ENCODE measurements around the gene SYT17. TPM values are rescaled to one million over a fixed set of nuclear protein-coding genes. Genes with fewer than 3 reads are reported as not detected.

SYT17 gene
- total RNA-seq, 1 donor from 2014 or later, result 2.4 TPM

GRCh38 chr16:19265380-19265930 is 97.4 kb downstream of the SYT17 start:
- no peaks in the 10 kb centered on the region for H3K27me3 ChIP-seq
- intact Hi-C loops (cut with DNase I), result no loop called here
- no peaks in the 10 kb centered on the region for H3K9me3 ChIP-seq
- H3K36me3 ChIP-seq, result no peaks in the 10 kb centered on the region
- H3K4me1 ChIP-seq, result no peaks in the 10 kb centered on the region
- TF ChIP-seq, protein P1, sequence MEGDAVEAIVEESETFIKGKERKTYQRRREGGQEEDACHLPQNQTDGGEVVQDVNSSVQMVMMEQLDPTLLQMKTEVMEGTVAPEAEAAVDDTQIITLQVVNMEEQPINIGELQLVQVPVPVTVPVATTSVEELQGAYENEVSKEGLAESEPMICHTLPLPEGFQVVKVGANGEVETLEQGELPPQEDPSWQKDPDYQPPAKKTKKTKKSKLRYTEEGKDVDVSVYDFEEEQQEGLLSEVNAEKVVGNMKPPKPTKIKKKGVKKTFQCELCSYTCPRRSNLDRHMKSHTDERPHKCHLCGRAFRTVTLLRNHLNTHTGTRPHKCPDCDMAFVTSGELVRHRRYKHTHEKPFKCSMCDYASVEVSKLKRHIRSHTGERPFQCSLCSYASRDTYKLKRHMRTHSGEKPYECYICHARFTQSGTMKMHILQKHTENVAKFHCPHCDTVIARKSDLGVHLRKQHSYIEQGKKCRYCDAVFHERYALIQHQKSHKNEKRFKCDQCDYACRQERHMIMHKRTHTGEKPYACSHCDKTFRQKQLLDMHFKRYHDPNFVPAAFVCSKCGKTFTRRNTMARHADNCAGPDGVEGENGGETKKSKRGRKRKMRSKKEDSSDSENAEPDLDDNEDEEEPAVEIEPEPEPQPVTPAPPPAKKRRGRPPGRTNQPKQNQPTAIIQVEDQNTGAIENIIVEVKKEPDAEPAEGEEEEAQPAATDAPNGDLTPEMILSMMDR (IDR thresholded peaks at IDR 0.05), result no peak
- DNase-seq (ENCODE audit: low spot score in 2 of 2), result no peak
- no peak overlapping the region for H3K4me3 ChIP-seq
- H3K27ac ChIP-seq, result no peak overlapping the region

GRCh38 chr16:19266774-19267173 is 98.7 kb downstream of the SYT17 start:
- no peak overlapping the region for H3K4me3 ChIP-seq
- TF ChIP-seq, protein P1 (IDR thresholded peaks at IDR 0.05), result no peak

GRCh38 chr16:19269098-19269497 is 101.1 kb downstream of the SYT17 start:
- Histone ChIP-seq H3K36me3 (no peaks in the 10 kb centered on the region), H3K9me3 (no peaks in the 10 kb centered on the region), H3K27ac (no peak overlapping the region), H3K4me3 (no peak overlapping the region), H3K27me3 (no peaks in the 10 kb centered on the region), H3K4me1 (no peaks in the 10 kb centered on the region)
- TF ChIP-seq, protein P1 (IDR thresholded peaks at IDR 0.05), result no peak
- no peak for DNase-seq (ENCODE audit: low spot score in 2 of 2)
- intact Hi-C loops (cut with DNase I), result no loop called here

More at GRCh38 chr16:19266774-19267173, 98.7 kb downstream of the SYT17 start:
- Histone ChIP-seq H3K9me3 (no peaks in the 10 kb centered on the region), H3K27ac (no peak overlapping the region), H3K36me3 (no peaks in the 10 kb centered on the region), H3K27me3 (no peaks in the 10 kb centered on the region), H3K4me1 (no peaks in the 10 kb centered on the region)
- no peak for DNase-seq (ENCODE audit: low spot score in 2 of 2)
- intact Hi-C loops (cut with DNase I), result no loop called here

- Histone ChIP-seq H3K27ac (no peak overlapping the region), H3K36me3 (no peaks in the 10 kb centered on the region), H3K27me3 (no peaks in the 10 kb centered on the region), H3K9me3 (no peaks in the 10 kb centered on the region), H3K4me1 (no peaks in the 10 kb centered on the region), H3K4me3 (no peak overlapping the region)
- TF ChIP-seq, protein P1 (IDR thresholded peaks at IDR 0.05), result no peak
- intact Hi-C loops (cut with DNase I), result no loop called here
- no peak for DNase-seq (ENCODE audit: low spot score in 2 of 2)
These were observed 106.2 kb downstream of the SYT17 start for GRCh38 chr16:19274165-19274797.

- Histone ChIP-seq H3K36me3 (no peaks in the 10 kb centered on the region), H3K4me3 (no peak overlapping the region), H3K4me1 (no peaks in the 10 kb centered on the region), H3K27me3 (no peaks in the 10 kb centered on the region), H3K27ac (no peak overlapping the region), H3K9me3 (no peaks in the 10 kb centered on the region)
- TF ChIP-seq, protein P1 (IDR thresholded peaks at IDR 0.05), result no peak
- no peak for DNase-seq (ENCODE audit: low spot score in 2 of 2)
- intact Hi-C loops (cut with DNase I), result no loop called here
These were observed 110.4 kb downstream of the SYT17 start for GRCh38 chr16:19278403-19278802.

All from ascending aorta (tissue), 2 donors.